Activated naive CD8-positive, alpha-beta T cell (primary cell): ENCODE data around the gene LCOR.

Experiments used
- H3K27ac Mint-ChIP-seq: one replicate; pipeline ENCODE4 v1.8.0; 2021; ENCODE audit warnings: mixed read lengths
- H3K27me3 Mint-ChIP-seq: one replicate; pipeline ENCODE4 v1.8.0; 2021; ENCODE audit warnings: mixed read lengths
- H3K36me3 Mint-ChIP-seq: one replicate; pipeline ENCODE4 v1.8.0; 2021; ENCODE audit warnings: mixed read lengths
- H3K4me1 Mint-ChIP-seq: one replicate; pipeline ENCODE4 v1.8.0; 2021; ENCODE audit warnings: low read depth, mixed read lengths
- H3K4me3 Mint-ChIP-seq: one replicate; pipeline ENCODE4 v1.8.0; 2021; ENCODE audit warnings: mild to moderate bottlenecking, mixed read lengths
- H3K9me3 Mint-ChIP-seq: one replicate; pipeline ENCODE4 v1.8.0; 2021; ENCODE audit warnings: low read depth, mixed read lengths

Gene LCOR

DNA sequence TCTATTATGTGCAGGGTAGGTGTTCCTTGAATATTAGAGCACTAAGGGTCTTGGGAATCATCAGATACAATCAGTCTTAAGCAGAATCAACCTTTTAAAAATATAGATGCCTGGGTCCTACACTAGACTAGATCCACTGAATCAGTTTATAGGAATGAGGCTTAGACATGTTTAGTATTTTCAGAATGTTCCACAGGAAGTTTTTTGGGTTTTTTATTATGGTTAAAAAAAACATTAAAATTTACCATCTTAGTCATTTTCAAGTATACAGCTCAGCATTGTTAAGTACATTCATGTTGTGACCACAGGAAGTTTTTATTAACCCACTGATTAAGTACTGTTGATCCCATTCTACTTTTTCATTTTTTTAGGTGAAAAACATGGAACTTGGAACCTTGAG, 135.7 kb downstream of the LCOR start:
- Mint-ChIP-seq H3K4me1 (peaks cover 1% of the 10 kb centered on the region), H3K9me3 (no peaks in the 10 kb centered on the region), H3K27me3 (no peaks in the 10 kb centered on the region), H3K36me3 (peaks cover 7% of the 10 kb centered on the region), H3K27ac (no peak overlapping the region), H3K4me3 (no peak overlapping the region)

DNA sequence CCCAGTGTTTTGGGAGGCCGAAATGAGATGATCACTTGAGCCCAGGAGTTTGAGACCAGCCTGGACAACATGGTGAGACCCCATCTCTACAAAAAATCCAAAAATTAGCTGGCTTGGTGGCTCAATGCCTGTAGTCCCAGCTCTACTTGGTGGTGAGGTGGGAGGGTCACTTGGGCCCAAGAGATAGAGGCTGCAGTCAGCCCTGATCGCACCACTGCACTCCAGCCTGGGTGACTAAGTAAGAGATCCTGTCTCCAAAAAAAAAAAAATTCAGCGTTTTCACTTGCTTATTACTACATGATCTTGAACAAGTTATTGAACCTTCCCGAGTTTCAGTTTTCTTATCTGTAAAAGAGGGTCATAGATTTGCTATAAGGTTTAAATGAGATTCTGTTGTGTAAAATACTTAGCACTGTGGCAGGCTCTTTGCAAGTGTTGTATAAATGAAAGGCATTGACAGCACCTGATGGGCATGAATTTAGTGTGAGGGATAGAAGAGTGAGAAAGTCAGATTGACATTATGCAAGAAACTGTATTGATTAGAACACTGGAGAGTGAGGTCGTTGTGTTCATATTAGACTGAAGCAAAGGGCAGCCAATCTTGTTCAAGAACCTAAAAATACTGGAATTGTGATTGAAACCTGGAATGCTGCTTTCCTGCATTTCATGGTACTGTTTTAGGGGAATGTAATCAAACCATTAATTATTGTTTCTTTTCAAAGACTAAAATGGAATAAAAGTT, 136.8 kb downstream of the LCOR start:
- Mint-ChIP-seq H3K36me3 (peaks cover 6% of the 10 kb centered on the region), H3K4me3 (no peak overlapping the region), H3K4me1 (peaks cover 1% of the 10 kb centered on the region)

GRCh38 chr10:96971324-96971723, 139.2 kb downstream of the LCOR start:
- Mint-ChIP-seq H3K27ac (no peak overlapping the region), H3K9me3 (no peaks in the 10 kb centered on the region), H3K36me3 (peaks cover 6% of the 10 kb centered on the region), H3K4me3 (no peak overlapping the region), H3K4me1 (peaks cover 1% of the 10 kb centered on the region), H3K27me3 (no peaks in the 10 kb centered on the region)

More for the DNA sequence above, 136.8 kb downstream of the LCOR start:
- Mint-ChIP-seq H3K27ac (no peak overlapping the region), H3K9me3 (no peaks in the 10 kb centered on the region), H3K27me3 (no peaks in the 10 kb centered on the region)

DNA sequence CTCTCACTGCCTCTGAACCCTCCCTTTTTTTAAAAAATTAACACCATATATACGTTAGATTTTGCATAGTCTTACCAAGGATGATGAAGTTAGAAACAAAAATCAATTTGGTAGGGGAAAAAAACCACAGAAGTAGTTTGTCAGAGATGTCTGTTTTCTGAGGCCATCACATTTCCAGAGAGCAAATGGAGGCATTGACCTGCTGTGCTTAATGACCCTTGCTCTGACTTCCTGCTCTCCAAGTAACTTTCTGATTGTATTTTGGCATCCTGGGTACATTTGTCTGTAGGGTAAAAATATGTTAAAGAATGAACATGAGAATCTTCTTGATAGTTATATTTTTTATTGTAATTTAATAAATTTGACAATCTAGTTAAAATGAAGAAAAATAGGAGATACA, 140.2 kb downstream of the LCOR start:
- Mint-ChIP-seq H3K4me1 (peaks cover 1% of the 10 kb centered on the region), H3K4me3 (no peak overlapping the region), H3K9me3 (no peaks in the 10 kb centered on the region), H3K27me3 (no peaks in the 10 kb centered on the region), H3K36me3 (peaks cover 6% of the 10 kb centered on the region), H3K27ac (no peak overlapping the region)

- H3K4me3 Mint-ChIP-seq, result no peak overlapping the region
- peaks cover 4% of the 10 kb centered on the region for H3K36me3 Mint-ChIP-seq
- peaks cover 5% of the 10 kb centered on the region for H3K4me1 Mint-ChIP-seq
- H3K9me3 Mint-ChIP-seq, result no peaks in the 10 kb centered on the region
- H3K27me3 Mint-ChIP-seq, result no peaks in the 10 kb centered on the region
- no peak overlapping the region for H3K27ac Mint-ChIP-seq
These were observed 142.0 kb downstream of the LCOR start for GRCh38 chr10:96973809-96974747.

- Mint-ChIP-seq H3K27me3 (no peaks in the 10 kb centered on the region), H3K4me3 (no peak overlapping the region), H3K36me3 (peaks cover 3% of the 10 kb centered on the region), H3K4me1 (peaks cover 5% of the 10 kb centered on the region), H3K27ac (no peak overlapping the region), H3K9me3 (no peaks in the 10 kb centered on the region)
These were observed 143.0 kb downstream of the LCOR start for GRCh38 chr10:96975136-96975535.

- no peaks in the 10 kb centered on the region for H3K27me3 Mint-ChIP-seq
- H3K9me3 Mint-ChIP-seq, result no peaks in the 10 kb centered on the region
- no peak overlapping the region for H3K27ac Mint-ChIP-seq
These were observed 146.6 kb downstream of the LCOR start for GRCh38 chr10:96978621-96979154.

DNA sequence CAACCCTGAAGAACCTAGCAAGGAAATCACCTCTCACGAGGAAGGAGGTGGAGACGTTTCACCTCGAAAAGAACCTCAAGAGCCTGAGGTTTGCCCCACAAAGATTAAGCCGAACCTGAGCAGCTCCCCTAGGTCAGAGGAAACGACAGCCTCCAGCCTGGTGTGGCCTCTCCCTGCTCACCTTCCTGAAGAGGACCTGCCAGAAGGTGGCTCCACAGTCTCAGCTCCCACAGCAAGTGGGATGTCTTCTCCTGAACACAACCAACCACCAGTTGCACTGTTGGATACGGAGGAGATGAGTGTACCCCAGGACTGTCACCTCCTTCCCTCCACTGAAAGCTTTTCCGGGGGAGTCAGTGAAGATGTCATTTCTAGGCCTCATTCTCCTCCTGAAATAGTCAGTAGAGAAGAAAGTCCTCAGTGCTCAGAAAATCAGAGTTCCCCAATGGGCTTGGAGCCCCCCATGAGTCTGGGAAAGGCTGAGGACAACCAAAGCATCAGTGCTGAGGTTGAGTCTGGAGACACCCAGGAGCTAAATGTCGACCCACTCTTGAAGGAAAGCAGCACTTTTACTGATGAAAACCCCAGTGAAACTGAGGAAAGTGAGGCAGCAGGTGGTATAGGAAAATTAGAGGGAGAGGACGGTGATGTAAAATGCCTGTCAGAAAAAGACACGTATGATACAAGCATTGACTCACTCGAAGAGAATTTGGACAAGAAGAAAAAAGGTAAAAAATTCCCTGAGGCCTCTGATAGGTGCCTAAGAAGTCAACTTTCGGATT, 150.2 kb downstream of the LCOR start:
- H3K4me3 Mint-ChIP-seq, result no peak overlapping the region
- H3K36me3 Mint-ChIP-seq, result peaks cover 21% of the 10 kb centered on the region
- H3K9me3 Mint-ChIP-seq, result no peaks in the 10 kb centered on the region
- H3K27ac Mint-ChIP-seq, result no peak overlapping the region
- H3K4me1 Mint-ChIP-seq, result peaks cover 13% of the 10 kb centered on the region
- no peaks in the 10 kb centered on the region for H3K27me3 Mint-ChIP-seq

More at GRCh38 chr10:96978621-96979154, 146.6 kb downstream of the LCOR start:
- Mint-ChIP-seq H3K4me3 (no peak overlapping the region), H3K4me1 (peaks cover 6% of the 10 kb centered on the region), H3K36me3 (peaks cover 14% of the 10 kb centered on the region)

DNA sequence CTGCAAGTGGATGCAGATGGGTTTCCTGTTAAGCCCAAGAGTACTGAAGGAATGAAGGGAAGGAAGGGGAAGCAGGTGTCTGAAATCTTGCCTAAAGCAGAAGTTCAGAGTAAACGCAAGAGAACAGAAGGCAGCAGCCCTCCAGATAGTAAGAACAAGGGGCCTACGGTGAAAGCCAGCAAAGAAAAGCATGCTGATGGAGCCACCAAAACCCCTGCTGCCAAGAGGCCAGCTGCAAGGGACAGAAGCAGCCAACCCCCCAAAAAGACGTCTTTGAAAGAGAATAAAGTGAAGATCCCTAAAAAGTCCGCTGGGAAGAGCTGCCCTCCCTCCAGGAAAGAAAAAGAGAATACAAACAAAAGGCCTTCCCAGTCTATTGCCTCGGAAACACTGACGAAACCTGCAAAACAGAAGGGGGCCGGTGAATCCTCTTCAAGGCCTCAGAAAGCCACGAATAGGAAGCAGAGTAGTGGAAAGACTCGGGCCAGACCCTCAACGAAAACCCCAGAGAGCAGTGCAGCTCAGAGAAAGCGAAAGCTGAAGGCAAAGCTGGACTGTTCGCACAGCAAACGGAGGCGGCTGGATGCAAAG, 152.5 kb downstream of the LCOR start:
- Mint-ChIP-seq H3K4me3 (no peak overlapping the region), H3K27me3 (no peaks in the 10 kb centered on the region)

GRCh38 chr10:96986200-96986856, 154.2 kb downstream of the LCOR start:
- Mint-ChIP-seq H3K27me3 (no peaks in the 10 kb centered on the region), H3K9me3 (no peaks in the 10 kb centered on the region), H3K4me1 (peaks cover 9% of the 10 kb centered on the region), H3K27ac (no peak overlapping the region), H3K36me3 (peaks cover 18% of the 10 kb centered on the region), H3K4me3 (no peak overlapping the region)

More for the DNA sequence above, 152.5 kb downstream of the LCOR start:
- Mint-ChIP-seq H3K9me3 (no peaks in the 10 kb centered on the region), H3K36me3 (peaks cover 19% of the 10 kb centered on the region), H3K27ac (no peak overlapping the region), H3K4me1 (peaks cover 9% of the 10 kb centered on the region)

DNA sequence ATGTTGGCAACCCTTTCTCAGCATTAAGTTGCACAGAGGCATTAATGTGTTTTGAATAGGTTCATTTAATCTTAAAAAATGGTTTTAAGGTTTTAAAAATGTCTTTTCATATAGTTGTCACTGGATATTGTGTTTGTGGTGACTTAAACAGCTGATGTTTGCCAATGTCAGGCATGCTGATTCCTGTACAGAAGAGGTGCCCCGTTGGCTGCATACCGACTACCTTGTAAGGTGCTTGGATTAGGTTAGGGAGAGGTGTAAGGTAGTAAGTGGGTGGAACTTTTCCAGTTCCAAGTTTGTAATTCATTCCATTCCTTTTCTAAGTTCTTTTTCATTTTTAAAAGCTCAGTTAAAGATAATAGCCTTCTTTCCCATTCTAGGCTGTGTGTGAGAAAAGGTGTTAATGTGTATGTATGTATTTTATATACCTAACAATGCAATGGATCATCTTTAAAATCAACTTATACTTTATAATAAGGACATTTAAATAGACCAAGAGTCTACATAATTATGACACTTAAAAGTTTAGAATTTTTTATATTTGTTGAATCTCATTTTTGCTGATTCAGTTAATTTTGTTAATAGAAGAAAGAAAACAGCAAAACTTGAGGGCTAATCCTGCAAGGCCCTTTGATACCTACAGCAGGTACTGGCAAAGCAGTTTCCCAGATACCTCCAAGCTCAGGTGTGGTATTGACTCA, 155.2 kb downstream of the LCOR start:
- H3K4me3 Mint-ChIP-seq, result no peak overlapping the region
- no peaks in the 10 kb centered on the region for H3K27me3 Mint-ChIP-seq
- peaks cover 9% of the 10 kb centered on the region for H3K4me1 Mint-ChIP-seq
- no peak overlapping the region for H3K27ac Mint-ChIP-seq
- peaks cover 12% of the 10 kb centered on the region for H3K36me3 Mint-ChIP-seq
- no peaks in the 10 kb centered on the region for H3K9me3 Mint-ChIP-seq

- H3K27ac Mint-ChIP-seq, result no peak overlapping the region
- H3K9me3 Mint-ChIP-seq, result no peaks in the 10 kb centered on the region
- peaks cover 11% of the 10 kb centered on the region for H3K36me3 Mint-ChIP-seq
- H3K4me3 Mint-ChIP-seq, result no peak overlapping the region
- peaks cover 9% of the 10 kb centered on the region for H3K4me1 Mint-ChIP-seq
- no peaks in the 10 kb centered on the region for H3K27me3 Mint-ChIP-seq
These were observed 155.7 kb downstream of the LCOR start for GRCh38 chr10:96987842-96988175.

GRCh38 chr10:96988426-96988825, 156.3 kb downstream of the LCOR start:
- H3K36me3 Mint-ChIP-seq, result peaks cover 9% of the 10 kb centered on the region
- H3K4me1 Mint-ChIP-seq, result peaks cover 9% of the 10 kb centered on the region
- no peaks in the 10 kb centered on the region for H3K9me3 Mint-ChIP-seq

More at GRCh38 chr10:96988426-96988825, 156.3 kb downstream of the LCOR start:
- Mint-ChIP-seq H3K4me3 (no peak overlapping the region), H3K27me3 (no peaks in the 10 kb centered on the region), H3K27ac (no peak overlapping the region)
